ENCODE measurements around the gene OTOP2. TPM values are rescaled to one million over a fixed set of nuclear protein-coding genes. Genes with fewer than 3 reads are reported as not detected.

The OTOP2 gene
- total RNA-seq, 1 experiment from 2014 or later: 0.11 TPM

- Histone ChIP-seq H2BK20ac (ENCODE audit: low read depth, low read length, poor library complexity, severe bottlenecking) (no peak overlapping the region), H4K5ac (ENCODE audit: insufficient read length, low read depth, low read length) (no peak overlapping the region), H4K8ac (replicated peaks; ENCODE audit: insufficient read length, low read depth, low read length) (no peak overlapping the region), H3K23me2 (ENCODE audit: insufficient read length, low read depth, low read length, poor library complexity, severe bottlenecking) (no peaks in the 10 kb centered on the region), H2BK120ac (ENCODE audit: low read depth, low read length, poor library complexity, severe bottlenecking) (no peak overlapping the region), H2AK5ac (ENCODE audit: insufficient read length, low read length) (no peak overlapping the region), H3K79me1 (ENCODE audit: insufficient read depth, low read depth, low read length, poor library complexity, severe bottlenecking) (no peaks in the 10 kb centered on the region), H3K4me1 (ENCODE audit: insufficient read depth, low read length) (peaks cover 3% of the 10 kb centered on the region), H2BK12ac (ENCODE audit: insufficient read length, low read depth, low read length) (no peak overlapping the region), H3K18ac (ENCODE audit: insufficient read length, low read depth, low read length) (no peak overlapping the region), H3K27me3 (ENCODE audit: insufficient read depth, low read length) (no peaks in the 10 kb centered on the region), H3K4me2 (ENCODE audit: insufficient read depth, insufficient read length, low read length) (no peak overlapping the region), H3K4ac (ENCODE audit: low read depth, low read length) (no peak overlapping the region), H3K9ac (ENCODE audit: extremely low read depth, insufficient read length, low read length) (no peak overlapping the region), H2BK15ac (ENCODE audit: low read depth, low read length) (no peak overlapping the region), H2BK5ac (ENCODE audit: insufficient read length, low read length) (no peak overlapping the region), H3K79me2 (ENCODE audit: insufficient read depth, low read length) (no peaks in the 10 kb centered on the region), H3K27ac (ENCODE audit: insufficient read length, low read depth, low read length) (no peak overlapping the region), H3K23ac (ENCODE audit: insufficient read length, low read depth, low read length) (no peak overlapping the region), H3K14ac (ENCODE audit: insufficient read depth, low read length) (no peak overlapping the region), H3T11ph (ENCODE audit: low read length) (no peak overlapping the region), H4K20me1 (ENCODE audit: control insufficient read depth, insufficient read depth, insufficient read length) (no peaks in the 10 kb centered on the region), H4K91ac (ENCODE audit: insufficient read length, low read depth, low read length) (no peak overlapping the region), H3K56ac (ENCODE audit: insufficient read length, low read depth, low read length) (no peak overlapping the region), H3K9me3 (ENCODE audit: control insufficient read depth, low read depth, low read length) (no peaks in the 10 kb centered on the region), H2AFZ (ENCODE audit: low read length) (no peak overlapping the region)
- Mint-ChIP-seq H3K27me3 (ENCODE audit: low read depth) (peaks cover 48% of the 10 kb centered on the region), H3K36me3 (ENCODE audit: insufficient read depth in 1 of 3, low read depth in 3 of 3) (peaks cover 0 to 2% (median 0%) of the 10 kb centered on the region in 3 experiments; a peak in 3 of 7 replicates), H3K4me1 (peaks cover 18 to 29% of the 10 kb centered on the region in 2 experiments), H3K27ac (no peak overlapping the region; a peak in 1 of 7 replicates), H3K4me3 (no peak overlapping the region), H3K9me3 (peaks cover 0 to 3% of the 10 kb centered on the region in 2 experiments; a peak in 1 of 5 replicates)
- TF ChIP-seq CTCF (conservative IDR thresholded peaks at IDR 0.05): no peak
- WGBS (ENCODE audit: extremely low coverage, insufficient read length, low lambda C conversion rate): no CpG with 5 or more reads among the region's 6 CpGs
- DNase-seq: peak; percentile 28
Measured at GRCh38 chr17:74903671-74904070, 20.4 kb upstream of the OTOP2 start.

Data from H9 (cell line).